Breast epithelium (tissue), 3 donors: ENCODE results near the gene PPP1R3D.

Source experiments
- POLR2A ChIP-seq: fragments of 450-650 bp; IDR thresholded peaks from one replicate; pipeline ENCODE4 v1.6.1; 2016; ENCODE audit warnings: antibody characterized with exemption, mild to moderate bottlenecking, moderate library complexity
- TF ChIP-seq, protein P1 (sequence below), 3 donors: fragments of 450-650 bp; IDR thresholded peaks; one replicate each; pipeline ENCODE4 v1.5.1; 2016 to 2017; ENCODE audit warnings: antibody characterized with exemption in 3 of 3, mild to moderate bottlenecking in 3 of 3, moderate library complexity in 3 of 3

- TF ChIP-seq, protein P1, sequence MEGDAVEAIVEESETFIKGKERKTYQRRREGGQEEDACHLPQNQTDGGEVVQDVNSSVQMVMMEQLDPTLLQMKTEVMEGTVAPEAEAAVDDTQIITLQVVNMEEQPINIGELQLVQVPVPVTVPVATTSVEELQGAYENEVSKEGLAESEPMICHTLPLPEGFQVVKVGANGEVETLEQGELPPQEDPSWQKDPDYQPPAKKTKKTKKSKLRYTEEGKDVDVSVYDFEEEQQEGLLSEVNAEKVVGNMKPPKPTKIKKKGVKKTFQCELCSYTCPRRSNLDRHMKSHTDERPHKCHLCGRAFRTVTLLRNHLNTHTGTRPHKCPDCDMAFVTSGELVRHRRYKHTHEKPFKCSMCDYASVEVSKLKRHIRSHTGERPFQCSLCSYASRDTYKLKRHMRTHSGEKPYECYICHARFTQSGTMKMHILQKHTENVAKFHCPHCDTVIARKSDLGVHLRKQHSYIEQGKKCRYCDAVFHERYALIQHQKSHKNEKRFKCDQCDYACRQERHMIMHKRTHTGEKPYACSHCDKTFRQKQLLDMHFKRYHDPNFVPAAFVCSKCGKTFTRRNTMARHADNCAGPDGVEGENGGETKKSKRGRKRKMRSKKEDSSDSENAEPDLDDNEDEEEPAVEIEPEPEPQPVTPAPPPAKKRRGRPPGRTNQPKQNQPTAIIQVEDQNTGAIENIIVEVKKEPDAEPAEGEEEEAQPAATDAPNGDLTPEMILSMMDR (IDR thresholded peaks at IDR 0.05): no peak
- TF ChIP-seq POLR2A: no peak
These were observed 26.3 kb upstream of the PPP1R3D start for GRCh38 chr20:59966428-59966827.
